ENCODE results near the gene HOMER3. TPM values are rescaled to one million over a fixed set of nuclear protein-coding genes. Genes with fewer than 3 reads are reported as not detected.

HOMER3 gene
- total and polyA plus RNA-seq, 9 of the 15 experiments (the other 6 are each of a cell fraction or from before 2014, with no cell fraction given): 1.3 to 5.1 (median 3.7) TPM; not detected in 2

- TF ChIP-seq NFIC (IDR thresholded peaks at IDR 0.05) (0 out of 2 replicates have a peak, but pooled peaks have one; percentile 20), MCM5 (IDR thresholded peaks at IDR 0.05; ENCODE audit: low read depth) (no peak), THAP7 (CRISPR knock-in tag; IDR thresholded peaks at IDR 0.05) (no peak), FIP1L1 (IDR thresholded peaks at IDR 0.05; ENCODE audit: low read depth, low read length, poor library complexity, severe bottlenecking) (no peak), ZNF347 (CRISPR knock-in tag; IDR thresholded peaks at IDR 0.05; ENCODE audit: low read depth) (no peak), NCOA4 (IDR thresholded peaks at IDR 0.05; ENCODE audit: partially characterized antibody) (no peak), MAFK (IDR thresholded peaks at IDR 0.05; ENCODE audit: low read length) (no peak), HOXB6 (CRISPR knock-in tag; IDR thresholded peaks at IDR 0.05; ENCODE audit: borderline replicate concordance) (no peak), HIVEP1 (CRISPR knock-in tag; IDR thresholded peaks at IDR 0.05) (no peak), ZSCAN32 (CRISPR knock-in tag; IDR thresholded peaks at IDR 0.05) (no peak), EZH2 (IDR thresholded peaks at IDR 0.05; ENCODE audit: borderline replicate concordance, low read depth, low read length) (no peak), BCOR (IDR thresholded peaks at IDR 0.05) (no peak), ZBED1 (IDR thresholded peaks at IDR 0.05) (no peak), L3MBTL2 (IDR thresholded peaks at IDR 0.05) (peak; percentile 40), HDAC2 (IDR thresholded peaks at IDR 0.05) (peak; percentile 73), OTX1 (CRISPR knock-in tag; IDR thresholded peaks at IDR 0.05) (peak; percentile 53; the same call in 1 of the 2 replicates), E2F8 (IDR thresholded peaks at IDR 0.05; ENCODE audit: low read depth, partially characterized antibody) (no peak), ZNF184 (CRISPR knock-in tag; IDR thresholded peaks at IDR 0.05) (no peak), ZBTB49 (CRISPR knock-in tag; IDR thresholded peaks at IDR 0.05; ENCODE audit: borderline replicate concordance) (no peak), CTBP1 (IDR thresholded peaks at IDR 0.05; ENCODE audit: borderline replicate concordance) (peak; percentile 79)
- TF ChIP-seq, protein P1, sequence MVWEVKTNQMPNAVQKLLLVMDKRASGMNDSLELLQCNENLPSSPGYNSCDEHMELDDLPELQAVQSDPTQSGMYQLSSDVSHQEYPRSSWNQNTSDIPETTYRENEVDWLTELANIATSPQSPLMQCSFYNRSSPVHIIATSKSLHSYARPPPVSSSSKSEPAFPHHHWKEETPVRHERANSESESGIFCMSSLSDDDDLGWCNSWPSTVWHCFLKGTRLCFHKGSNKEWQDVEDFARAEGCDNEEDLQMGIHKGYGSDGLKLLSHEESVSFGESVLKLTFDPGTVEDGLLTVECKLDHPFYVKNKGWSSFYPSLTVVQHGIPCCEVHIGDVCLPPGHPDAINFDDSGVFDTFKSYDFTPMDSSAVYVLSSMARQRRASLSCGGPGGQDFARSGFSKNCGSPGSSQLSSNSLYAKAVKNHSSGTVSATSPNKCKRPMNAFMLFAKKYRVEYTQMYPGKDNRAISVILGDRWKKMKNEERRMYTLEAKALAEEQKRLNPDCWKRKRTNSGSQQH (CRISPR knock-in tag; IDR thresholded peaks at IDR 0.05): 0 out of 2 replicates have a peak, but pooled peaks have one; percentile 20
- TF ChIP-seq, protein P2, sequence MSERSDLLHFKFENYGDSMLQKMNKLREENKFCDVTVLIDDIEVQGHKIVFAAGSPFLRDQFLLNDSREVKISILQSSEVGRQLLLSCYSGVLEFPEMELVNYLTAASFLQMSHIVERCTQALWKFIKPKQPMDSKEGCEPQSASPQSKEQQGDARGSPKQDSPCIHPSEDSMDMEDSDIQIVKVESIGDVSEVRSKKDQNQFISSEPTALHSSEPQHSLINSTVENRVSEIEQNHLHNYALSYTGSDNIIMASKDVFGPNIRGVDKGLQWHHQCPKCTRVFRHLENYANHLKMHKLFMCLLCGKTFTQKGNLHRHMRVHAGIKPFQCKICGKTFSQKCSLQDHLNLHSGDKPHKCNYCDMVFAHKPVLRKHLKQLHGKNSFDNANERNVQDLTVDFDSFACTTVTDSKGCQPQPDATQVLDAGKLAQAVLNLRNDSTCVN (CRISPR knock-in tag; IDR thresholded peaks at IDR 0.05): no peak
Observed at GRCh38 chr19:18932216-18932841, 8.7 kb downstream of the HOMER3 start (continued).
